Stimulated activated CD8-positive, alpha-beta memory T cell treated with anti-CD3 and anti-CD28 coated beads, Interleukin-4, amount 100 ng/mL, for 48 hours (primary cell): ENCODE measurements around the gene MLH1.

Source experiments
- DNase-seq: peaks from one replicate; pipeline ENCODE4 v3.0.0-alpha.2; 2020

The MLH1 gene

GRCh38 chr3:36988356-36988755 is 5.0 kb upstream of the MLH1 start:
- DNase-seq: no peak

GRCh38 chr3:36989005-36989404 is 4.3 kb upstream of the MLH1 start:
- no peak for DNase-seq

- no peak for DNase-seq
These were observed 3.8 kb upstream of the MLH1 start for GRCh38 chr3:36989568-36989967.

GRCh38 chr3:36991147-36991546 is 2.2 kb upstream of the MLH1 start:
- peak; percentile 53 for DNase-seq

- DNase-seq: peak; percentile 43
These were observed 1.2 kb upstream of the MLH1 start for GRCh38 chr3:36991923-36992805.

- no peak for DNase-seq
These were observed 452 bp upstream of the MLH1 start, which contains the start of gene EPM2AIP1 for GRCh38 chr3:36992806-36993325. Gene EPM2AIP1, minus strand, starts transcription at chr3:36993131. Its CDS starts 54 bp downstream, at chr3:36993077.

GRCh38 chr3:37014620-37015019 is 21.3 kb downstream of the MLH1 start:
- no peak for DNase-seq

- no peak for DNase-seq
These were observed 22.3 kb downstream of the MLH1 start for GRCh38 chr3:37015642-37016041.

GRCh38 chr3:37016903-37017302 is 23.6 kb downstream of the MLH1 start:
- no peak for DNase-seq

- no peak for DNase-seq
These were observed 24.4 kb downstream of the MLH1 start for GRCh38 chr3:37017683-37018082.

- DNase-seq: no peak
These were observed 30.8 kb downstream of the MLH1 start for GRCh38 chr3:37024092-37024491.

- no peak for DNase-seq
These were observed 31.6 kb downstream of the MLH1 start for GRCh38 chr3:37024820-37025405.

- DNase-seq: no peak
These were observed 32.4 kb downstream of the MLH1 start for GRCh38 chr3:37025561-37026335.

- no peak for DNase-seq
These were observed 33.5 kb downstream of the MLH1 start for GRCh38 chr3:37026851-37027250.

- DNase-seq: no peak
These were observed 35.0 kb downstream of the MLH1 start for GRCh38 chr3:37028329-37028728.

- DNase-seq: no peak
These were observed 35.8 kb downstream of the MLH1 start for GRCh38 chr3:37029111-37029510.

- no peak for DNase-seq
These were observed 36.3 kb downstream of the MLH1 start for GRCh38 chr3:37029516-37030163.

- DNase-seq: no peak
These were observed 37.3 kb downstream of the MLH1 start for GRCh38 chr3:37030588-37030987.

- no peak for DNase-seq
These were observed 37.9 kb downstream of the MLH1 start for GRCh38 chr3:37031096-37031682.

- no peak for DNase-seq
These were observed 39.6 kb downstream of the MLH1 start for GRCh38 chr3:37032961-37033360.

- no peak for DNase-seq
These were observed 44.0 kb downstream of the MLH1 start for GRCh38 chr3:37037352-37037751.

- DNase-seq: no peak
These were observed 46.0 kb downstream of the MLH1 start for GRCh38 chr3:37039161-37039846.
